Measurements from ENCODE around the gene MRPL45.

DNA sequence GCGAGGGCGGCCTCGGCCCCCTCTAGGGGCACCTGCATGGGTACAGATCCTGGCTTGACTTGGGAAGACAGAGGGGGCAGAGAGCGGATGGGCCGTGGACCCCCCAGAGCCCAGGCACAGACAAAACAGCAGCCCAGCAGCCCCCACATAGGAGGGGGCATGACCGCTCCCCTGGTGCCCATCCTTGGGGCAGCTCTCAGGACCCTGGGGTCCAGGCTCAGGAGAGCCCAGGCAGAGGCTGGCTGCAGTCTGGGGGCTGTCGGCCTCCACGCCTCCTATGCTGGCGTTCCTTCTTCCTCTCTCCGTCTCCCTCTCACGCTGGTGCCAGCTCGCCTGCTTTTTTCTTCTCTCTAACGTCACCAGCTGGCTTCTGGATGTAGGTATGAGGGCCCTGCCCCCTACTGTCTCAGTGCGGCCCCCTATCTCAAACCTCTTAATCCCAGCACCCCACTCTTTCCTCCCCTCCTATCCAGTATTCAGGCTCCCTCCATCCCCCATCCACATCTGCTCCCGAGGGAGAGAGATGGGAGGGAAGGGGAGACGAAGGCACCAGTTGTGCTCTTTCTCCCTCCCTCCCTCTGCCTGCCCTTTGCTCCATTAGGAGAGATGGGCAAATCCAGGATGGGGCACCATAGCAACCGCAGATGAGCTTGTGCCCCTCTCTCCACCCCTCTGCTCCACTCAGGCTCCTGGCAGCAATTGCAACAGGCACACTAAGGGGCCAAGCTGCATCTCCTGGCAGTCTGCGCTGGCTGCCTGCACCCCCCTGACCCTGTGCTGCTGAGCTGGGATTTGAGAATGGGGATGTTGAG, 46.8 kb downstream of the MRPL45 start, which contains the start of gene GPR179:
- TF ChIP-seq, protein P1, sequence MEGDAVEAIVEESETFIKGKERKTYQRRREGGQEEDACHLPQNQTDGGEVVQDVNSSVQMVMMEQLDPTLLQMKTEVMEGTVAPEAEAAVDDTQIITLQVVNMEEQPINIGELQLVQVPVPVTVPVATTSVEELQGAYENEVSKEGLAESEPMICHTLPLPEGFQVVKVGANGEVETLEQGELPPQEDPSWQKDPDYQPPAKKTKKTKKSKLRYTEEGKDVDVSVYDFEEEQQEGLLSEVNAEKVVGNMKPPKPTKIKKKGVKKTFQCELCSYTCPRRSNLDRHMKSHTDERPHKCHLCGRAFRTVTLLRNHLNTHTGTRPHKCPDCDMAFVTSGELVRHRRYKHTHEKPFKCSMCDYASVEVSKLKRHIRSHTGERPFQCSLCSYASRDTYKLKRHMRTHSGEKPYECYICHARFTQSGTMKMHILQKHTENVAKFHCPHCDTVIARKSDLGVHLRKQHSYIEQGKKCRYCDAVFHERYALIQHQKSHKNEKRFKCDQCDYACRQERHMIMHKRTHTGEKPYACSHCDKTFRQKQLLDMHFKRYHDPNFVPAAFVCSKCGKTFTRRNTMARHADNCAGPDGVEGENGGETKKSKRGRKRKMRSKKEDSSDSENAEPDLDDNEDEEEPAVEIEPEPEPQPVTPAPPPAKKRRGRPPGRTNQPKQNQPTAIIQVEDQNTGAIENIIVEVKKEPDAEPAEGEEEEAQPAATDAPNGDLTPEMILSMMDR (IDR thresholded peaks at IDR 0.05) = no peak
- TF ChIP-seq GATA2 (CRISPR knock-in tag; IDR thresholded peaks at IDR 0.05) = no peak
- TF ChIP-seq EZH2phosphoT487 (IDR thresholded peaks at IDR 0.05; ENCODE audit: borderline replicate concordance, low read depth) = no peak
- no peak for TF ChIP-seq SIN3A (IDR thresholded peaks at IDR 0.05; ENCODE audit: borderline replicate concordance, low read depth, low read length)
- no peak for TF ChIP-seq RFX5 (IDR thresholded peaks at IDR 0.05; ENCODE audit: low read length)
- no peak for TF ChIP-seq EP300 (IDR thresholded peaks at IDR 0.05; ENCODE audit: borderline replicate concordance in 1 of 2, low read depth in 1 of 2, low read length in 1 of 2)
- no peak for TF ChIP-seq FOXJ3 (CRISPR knock-in tag; IDR thresholded peaks at IDR 0.05)
- TF ChIP-seq, protein P2, sequence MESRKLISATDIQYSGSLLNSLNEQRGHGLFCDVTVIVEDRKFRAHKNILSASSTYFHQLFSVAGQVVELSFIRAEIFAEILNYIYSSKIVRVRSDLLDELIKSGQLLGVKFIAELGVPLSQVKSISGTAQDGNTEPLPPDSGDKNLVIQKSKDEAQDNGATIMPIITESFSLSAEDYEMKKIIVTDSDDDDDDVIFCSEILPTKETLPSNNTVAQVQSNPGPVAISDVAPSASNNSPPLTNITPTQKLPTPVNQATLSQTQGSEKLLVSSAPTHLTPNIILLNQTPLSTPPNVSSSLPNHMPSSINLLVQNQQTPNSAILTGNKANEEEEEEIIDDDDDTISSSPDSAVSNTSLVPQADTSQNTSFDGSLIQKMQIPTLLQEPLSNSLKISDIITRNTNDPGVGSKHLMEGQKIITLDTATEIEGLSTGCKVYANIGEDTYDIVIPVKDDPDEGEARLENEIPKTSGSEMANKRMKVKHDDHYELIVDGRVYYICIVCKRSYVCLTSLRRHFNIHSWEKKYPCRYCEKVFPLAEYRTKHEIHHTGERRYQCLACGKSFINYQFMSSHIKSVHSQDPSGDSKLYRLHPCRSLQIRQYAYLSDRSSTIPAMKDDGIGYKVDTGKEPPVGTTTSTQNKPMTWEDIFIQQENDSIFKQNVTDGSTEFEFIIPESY (IDR thresholded peaks at IDR 0.05; ENCODE audit: borderline replicate concordance, low read depth) = no peak
- TF ChIP-seq JUND (IDR thresholded peaks at IDR 0.05) = no peak
- TF ChIP-seq, protein P3, sequence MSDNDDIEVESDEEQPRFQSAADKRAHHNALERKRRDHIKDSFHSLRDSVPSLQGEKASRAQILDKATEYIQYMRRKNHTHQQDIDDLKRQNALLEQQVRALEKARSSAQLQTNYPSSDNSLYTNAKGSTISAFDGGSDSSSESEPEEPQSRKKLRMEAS (IDR thresholded peaks at IDR 0.05; ENCODE audit: low read depth) = no peak
- TF ChIP-seq POLR2AphosphoS5 (IDR thresholded peaks at IDR 0.05; ENCODE audit: low read depth, low read length) = no peak
- TF ChIP-seq SMC3 (IDR thresholded peaks at IDR 0.05; ENCODE audit: low read depth, low read length) = no peak
- TF ChIP-seq RXRA (IDR thresholded peaks at IDR 0.05; ENCODE audit: borderline replicate concordance, low read depth) = no peak
- no peak for TF ChIP-seq CHD2 (IDR thresholded peaks at IDR 0.05; ENCODE audit: low read length, partially characterized antibody)

Measured in SK-N-SH (cell line).